ENCODE data around the gene DARS2. TPM values are rescaled to one million over a fixed set of nuclear protein-coding genes. Genes with fewer than 3 reads are reported as not detected.

DARS2 gene
- total RNA-seq, 1 experiment from 2014 or later: 35.0 TPM

DNA sequence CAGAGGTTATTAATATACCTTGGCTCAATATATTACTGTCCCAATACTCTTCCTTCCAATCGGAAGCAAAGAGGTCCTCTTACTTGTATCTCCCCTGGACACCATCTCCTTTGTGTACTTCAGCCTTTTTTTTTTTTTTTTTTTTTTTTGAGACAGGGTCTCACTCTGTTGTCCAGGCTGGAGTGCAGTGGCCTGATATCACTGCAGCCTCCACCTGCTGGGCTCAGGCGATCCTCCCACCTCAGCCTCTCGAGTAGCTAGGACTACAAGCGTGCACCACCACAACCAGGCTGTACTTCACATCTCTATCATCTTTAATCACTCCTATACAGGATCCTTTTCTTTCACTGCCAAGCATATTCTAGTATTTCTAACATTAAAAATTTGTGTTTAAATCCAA lies 2.8 kb upstream of the DARS2 start:
- peaks cover 7% of the 10 kb centered on the region for H3K23me2 ChIP-seq (ENCODE audit: insufficient read length, low read depth, low read length, poor library complexity, severe bottlenecking)
- Mint-ChIP-seq H3K4me1 (peaks cover 11 to 12% of the 10 kb centered on the region in 2 experiments), H3K27me3 (ENCODE audit: low read depth) (no peaks in the 10 kb centered on the region), H3K27ac (no peak overlapping the region), H3K36me3 (ENCODE audit: insufficient read depth in 1 of 3, low read depth in 3 of 3) (peaks cover 25 to 39% (median 31%) of the 10 kb centered on the region in 3 experiments), H3K4me3 (no peak overlapping the region), H3K9me3 (peaks cover 0 to under 1% of the 10 kb centered on the region in 2 experiments; a peak in 1 of 5 replicates)
- H3K4ac ChIP-seq (ENCODE audit: low read depth, low read length): no peak overlapping the region
- no peak overlapping the region for H4K91ac ChIP-seq (ENCODE audit: insufficient read length, low read depth, low read length)
- no peak overlapping the region for H2BK120ac ChIP-seq (ENCODE audit: low read depth, low read length, poor library complexity, severe bottlenecking)
- no peak overlapping the region for H3T11ph ChIP-seq (ENCODE audit: low read length)
- H3K79me2 ChIP-seq (ENCODE audit: insufficient read depth, low read length): peaks cover 22% of the 10 kb centered on the region; the same call in 1 of the 2 replicates
- H3K9ac ChIP-seq (ENCODE audit: extremely low read depth, insufficient read length, low read length): no peak overlapping the region
- no peak overlapping the region for H2BK15ac ChIP-seq (ENCODE audit: low read depth, low read length)
- no peaks in the 10 kb centered on the region for H3K27me3 ChIP-seq (ENCODE audit: insufficient read depth, low read length)
- no peak overlapping the region for H4K5ac ChIP-seq (ENCODE audit: insufficient read length, low read depth, low read length)
- no peak overlapping the region for H4K8ac ChIP-seq (replicated peaks; ENCODE audit: insufficient read length, low read depth, low read length)
- no peak overlapping the region for H2BK20ac ChIP-seq (ENCODE audit: low read depth, low read length, poor library complexity, severe bottlenecking)
- no peak for DNase-seq
- no peak overlapping the region for H2BK12ac ChIP-seq (ENCODE audit: insufficient read length, low read depth, low read length)
- no peak overlapping the region for H3K18ac ChIP-seq (ENCODE audit: insufficient read length, low read depth, low read length)
- H3K23ac ChIP-seq (ENCODE audit: insufficient read length, low read depth, low read length): no peak overlapping the region
- no peak overlapping the region for H3K14ac ChIP-seq (ENCODE audit: insufficient read depth, low read length)
- peaks cover 4% of the 10 kb centered on the region for H3K79me1 ChIP-seq (ENCODE audit: insufficient read depth, low read depth, low read length, poor library complexity, severe bottlenecking)
- WGBS (ENCODE audit: extremely low coverage, insufficient read length, low lambda C conversion rate): no CpG with 5 or more reads among the region's 4 CpGs
- no peak overlapping the region for H2AFZ ChIP-seq (ENCODE audit: low read length)
- TF ChIP-seq, protein P1, sequence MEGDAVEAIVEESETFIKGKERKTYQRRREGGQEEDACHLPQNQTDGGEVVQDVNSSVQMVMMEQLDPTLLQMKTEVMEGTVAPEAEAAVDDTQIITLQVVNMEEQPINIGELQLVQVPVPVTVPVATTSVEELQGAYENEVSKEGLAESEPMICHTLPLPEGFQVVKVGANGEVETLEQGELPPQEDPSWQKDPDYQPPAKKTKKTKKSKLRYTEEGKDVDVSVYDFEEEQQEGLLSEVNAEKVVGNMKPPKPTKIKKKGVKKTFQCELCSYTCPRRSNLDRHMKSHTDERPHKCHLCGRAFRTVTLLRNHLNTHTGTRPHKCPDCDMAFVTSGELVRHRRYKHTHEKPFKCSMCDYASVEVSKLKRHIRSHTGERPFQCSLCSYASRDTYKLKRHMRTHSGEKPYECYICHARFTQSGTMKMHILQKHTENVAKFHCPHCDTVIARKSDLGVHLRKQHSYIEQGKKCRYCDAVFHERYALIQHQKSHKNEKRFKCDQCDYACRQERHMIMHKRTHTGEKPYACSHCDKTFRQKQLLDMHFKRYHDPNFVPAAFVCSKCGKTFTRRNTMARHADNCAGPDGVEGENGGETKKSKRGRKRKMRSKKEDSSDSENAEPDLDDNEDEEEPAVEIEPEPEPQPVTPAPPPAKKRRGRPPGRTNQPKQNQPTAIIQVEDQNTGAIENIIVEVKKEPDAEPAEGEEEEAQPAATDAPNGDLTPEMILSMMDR (conservative IDR thresholded peaks at IDR 0.05): no peak
- no peak overlapping the region for H2BK5ac ChIP-seq (ENCODE audit: insufficient read length, low read length)
- no peaks in the 10 kb centered on the region; the same call in 1 of the 2 replicates for H3K4me1 ChIP-seq (ENCODE audit: insufficient read depth, low read length)
- no peak overlapping the region for H3K27ac ChIP-seq (ENCODE audit: insufficient read length, low read depth, low read length)
- no peak overlapping the region for H3K4me2 ChIP-seq (ENCODE audit: insufficient read depth, insufficient read length, low read length)
- no peak overlapping the region for H2AK5ac ChIP-seq (ENCODE audit: insufficient read length, low read length)
- no peaks in the 10 kb centered on the region for H3K9me3 ChIP-seq (ENCODE audit: control insufficient read depth, low read depth, low read length)
- H4K20me1 ChIP-seq (ENCODE audit: control insufficient read depth, insufficient read depth, insufficient read length): no peaks in the 10 kb centered on the region
- no peak overlapping the region for H3K56ac ChIP-seq (ENCODE audit: insufficient read length, low read depth, low read length)
